Activated CD8-positive, alpha-beta T cell treated with anti-CD3 and anti-CD28 coated beads for 36 hours (primary cell): Measurements from ENCODE around the gene WFDC5. TPM values are rescaled to one million over a fixed set of nuclear protein-coding genes. Genes with fewer than 3 reads are reported as not detected.
A peak's percentile ranks its signal among the peaks of the same experiment; 100 is the strongest.

Source experiments
- ATAC-seq: fragments of 200-7000 bp; cut with Tn5 transposase; one replicate; pipeline ENCODE4 v1.10.0; 2021; ENCODE audit warnings: mild to moderate bottlenecking, moderate library complexity
- CTCF ChIA-PET: fragments of 350-600 bp; sonication (Branson Sonifier 250); formaldehyde crosslinking; loops from one replicate; lab custom pipeline; 2021; ENCODE audit warnings: antibody characterized with exemption; lab: Charles Lee
- POLR2A ChIA-PET: fragments of 350-600 bp; sonication (Branson Sonifier 250); formaldehyde crosslinking; loops from one replicate; lab custom pipeline; 2021; ENCODE audit warnings: antibody characterized with exemption; lab: Charles Lee
- DNase-seq: peaks from one replicate; pipeline ENCODE4 v3.0.0-alpha.2; 2020
- H3K27ac Mint-ChIP-seq: one replicate; pipeline ENCODE4 v1.8.0; 2021; ENCODE audit warnings: mild to moderate bottlenecking, mixed read lengths
- H3K27me3 Mint-ChIP-seq: one replicate; pipeline ENCODE4 v1.8.0; 2021; ENCODE audit warnings: mixed read lengths
- H3K36me3 Mint-ChIP-seq: one replicate; pipeline ENCODE4 v1.8.0; 2021; ENCODE audit warnings: low read depth, mixed read lengths
- H3K4me1 Mint-ChIP-seq: one replicate; pipeline ENCODE4 v1.8.0; 2021; ENCODE audit warnings: low read depth, mixed read lengths
- H3K4me3 Mint-ChIP-seq: one replicate; pipeline ENCODE4 v1.8.0; 2021; ENCODE audit warnings: mild to moderate bottlenecking, moderate library complexity, mixed read lengths
- H3K9me3 Mint-ChIP-seq: one replicate; pipeline ENCODE4 v1.8.0; 2021; ENCODE audit warnings: mixed read lengths
- CTCF ChIP-seq: fragments of 200-600 bp; IDR thresholded peaks from one replicate; pipeline ENCODE4 v1.8.0; 2022; ENCODE audit warnings: antibody characterized with exemption, mild to moderate bottlenecking
- intact Hi-C: fragments of 100-400 bp; cut with micrococcal nuclease; formaldehyde crosslinking; loops from one replicate; pipeline ENCODE4 v1.10.0; 2022
- total RNA-seq, 2 experiments: library from RNA; stranded (reverse); gene quantifications; one replicate each; pipeline ENCODE4 v1.2.3, GENCODE V29; 2021

WFDC5 gene
- total RNA-seq, 2 experiments from 2014 or later = not detected

- Mint-ChIP-seq H3K27me3 (no peaks in the 10 kb centered on the region), H3K27ac (no peak overlapping the region), H3K9me3 (peaks cover 1% of the 10 kb centered on the region)
Measured at GRCh38 chr20:45087814-45088213, 27.2 kb downstream of the WFDC5 start.

GRCh38 chr20:45087097-45087790, 27.7 kb downstream of the WFDC5 start:
- ATAC-seq (no peak), DNase-seq (no peak)
- no peak overlapping the region for H3K4me3 Mint-ChIP-seq
- intact Hi-C loops = no loop called here
- H3K27me3 Mint-ChIP-seq = no peaks in the 10 kb centered on the region
- peaks cover 2% of the 10 kb centered on the region for H3K4me1 Mint-ChIP-seq
- peaks cover 2% of the 10 kb centered on the region for H3K9me3 Mint-ChIP-seq
- POLR2A ChIA-PET = interaction anchor here (0.8 to 1.5 kb wide), 3 partner anchors 8 to 15 kb away, joined by 3 to 4 read pairs (median 3); no protein-coding TSS in a partner anchor
- CTCF ChIA-PET = interaction anchor here (0.6 to 3.9 kb wide), 5 partner anchors 9 to 130 kb away, joined by 3 to 28 read pairs (median 6); no protein-coding TSS in a partner anchor
- H3K27ac Mint-ChIP-seq = peak overlapping the region; percentile 30
- peaks cover 56% of the 10 kb centered on the region for H3K36me3 Mint-ChIP-seq
- no peak for TF ChIP-seq CTCF

More at GRCh38 chr20:45087814-45088213, 27.2 kb downstream of the WFDC5 start:
- Mint-ChIP-seq H3K4me1 (peaks cover 2% of the 10 kb centered on the region), H3K4me3 (no peak overlapping the region), H3K36me3 (peaks cover 51% of the 10 kb centered on the region)
- no peak for TF ChIP-seq CTCF
- intact Hi-C loops = no loop called here
- CTCF ChIA-PET = interaction anchor here (2.1 to 3.9 kb wide), 3 partner anchors 9 to 44 kb away, joined by 6 to 28 read pairs (median 9); no protein-coding TSS in a partner anchor
- DNase-seq (no peak), ATAC-seq (no peak)
- POLR2A ChIA-PET = no interaction called here

- no peak overlapping the region for H3K4me3 Mint-ChIP-seq
- CTCF ChIA-PET = interaction anchor here (0.8 to 3.9 kb wide), 4 partner anchors 11 to 128 kb away, joined by 3 to 28 read pairs (median 6); no protein-coding TSS in a partner anchor
- H3K27me3 Mint-ChIP-seq = no peaks in the 10 kb centered on the region
- peak overlapping the region; percentile 35 for H3K27ac Mint-ChIP-seq
- peaks cover 7% of the 10 kb centered on the region for H3K9me3 Mint-ChIP-seq
- no peak for TF ChIP-seq CTCF
- POLR2A ChIA-PET = interaction anchor here (0.8 to 1.5 kb wide), 3 partner anchors 10 to 47 kb away, joined by 3 to 4 read pairs (median 3); no protein-coding TSS in a partner anchor
- intact Hi-C loops = no loop called here
- H3K36me3 Mint-ChIP-seq = peaks cover 70% of the 10 kb centered on the region
- DNase-seq (no peak), ATAC-seq (no peak)
- H3K4me1 Mint-ChIP-seq = peaks cover 2% of the 10 kb centered on the region
Measured at GRCh38 chr20:45085867-45086266, 29.1 kb downstream of the WFDC5 start.

GRCh38 chr20:45085289-45085688, 29.7 kb downstream of the WFDC5 start:
- intact Hi-C loops = no loop called here
- H3K9me3 Mint-ChIP-seq = peaks cover 7% of the 10 kb centered on the region
- H3K4me3 Mint-ChIP-seq = no peak overlapping the region
- H3K27ac Mint-ChIP-seq = peak overlapping the region; percentile 35
- peaks cover 2% of the 10 kb centered on the region for H3K4me1 Mint-ChIP-seq
- ATAC-seq (no peak), DNase-seq (no peak)
- ChIA-PET CTCF (interaction anchor here (3.9 kb wide), 1 partner anchor 11 kb away, joined by 28 read pairs; no protein-coding TSS in a partner anchor), POLR2A (no interaction called here)
- H3K27me3 Mint-ChIP-seq = no peaks in the 10 kb centered on the region
- TF ChIP-seq CTCF = no peak
- H3K36me3 Mint-ChIP-seq = peaks cover 73% of the 10 kb centered on the region

GRCh38 chr20:45083127-45083526, 31.8 kb downstream of the WFDC5 start:
- H3K4me3 Mint-ChIP-seq = no peak overlapping the region
- ChIA-PET CTCF (interaction anchor here (0.9 to 3.8 kb wide), 6 partner anchors 13 to 129 kb away, joined by 3 to 34 read pairs (median 7); no protein-coding TSS in a partner anchor), POLR2A (interaction anchor here (0.7 kb wide), 1 partner anchor 142 kb away, joined by 3 read pairs; no protein-coding TSS in a partner anchor)
- H3K4me1 Mint-ChIP-seq = peaks cover 4% of the 10 kb centered on the region
- no peaks in the 10 kb centered on the region for H3K27me3 Mint-ChIP-seq
- intact Hi-C loops = no loop called here
- H3K27ac Mint-ChIP-seq = peak overlapping the region; percentile 17
- TF ChIP-seq CTCF = no peak
- no peak for ATAC-seq
- no peak for DNase-seq
- H3K9me3 Mint-ChIP-seq = peaks cover 10% of the 10 kb centered on the region
- peaks cover 80% of the 10 kb centered on the region for H3K36me3 Mint-ChIP-seq
